GM04503 (cell line): ENCODE data around the gene RTN4R.
"Not testable (repeated sequence)": the region's sequence is repeated elsewhere in the genome, so short reads cannot be mapped to it uniquely, and the experiment has no call there.

Experiments
- DNase-seq: peaks from one replicate; pipeline ENCODE4 v3.0.0-alpha.2; 2012; ENCODE audit warnings: low read depth

RTN4R gene

GRCh38 chr22:20286784-20287423, 18.8 kb upstream of the RTN4R start:
- DNase-seq = not testable (repeated sequence)

- not testable (repeated sequence) for DNase-seq
Measured at GRCh38 chr22:20286312-20286660, 18.2 kb upstream of the RTN4R start.

GRCh38 chr22:20285473-20286311, 17.6 kb upstream of the RTN4R start:
- DNase-seq = not testable (repeated sequence)

GRCh38 chr22:20284471-20285086, 16.5 kb upstream of the RTN4R start:
- no peak for DNase-seq

- DNase-seq = no peak
Measured at GRCh38 chr22:20283674-20284066, 15.6 kb upstream of the RTN4R start.

GRCh38 chr22:20282901-20283673, 15.0 kb upstream of the RTN4R start:
- DNase-seq = no peak

- DNase-seq = no peak
Measured at GRCh38 chr22:20281891-20282290, 13.8 kb upstream of the RTN4R start.

GRCh38 chr22:20281473-20281872, 13.4 kb upstream of the RTN4R start:
- DNase-seq = not testable (repeated sequence)

GRCh38 chr22:20280866-20281265, 12.7 kb upstream of the RTN4R start:
- no peak for DNase-seq

- not testable (repeated sequence) for DNase-seq
Measured at GRCh38 chr22:20280163-20280562, 12.0 kb upstream of the RTN4R start.

GRCh38 chr22:20279662-20280134, 11.6 kb upstream of the RTN4R start:
- DNase-seq = no peak

GRCh38 chr22:20278726-20279490, 10.8 kb upstream of the RTN4R start:
- not testable (repeated sequence) for DNase-seq

- not testable (repeated sequence) for DNase-seq
Measured at GRCh38 chr22:20277936-20278635, 10.0 kb upstream of the RTN4R start.

GRCh38 chr22:20276468-20276867, 8.3 kb upstream of the RTN4R start:
- DNase-seq = no peak

GRCh38 chr22:20275836-20276235, 7.7 kb upstream of the RTN4R start:
- DNase-seq = no peak

GRCh38 chr22:20275325-20275724, 7.2 kb upstream of the RTN4R start:
- not testable (repeated sequence) for DNase-seq

- DNase-seq = not testable (repeated sequence)
Measured at GRCh38 chr22:20274374-20274773, 6.3 kb upstream of the RTN4R start.

GRCh38 chr22:20273758-20274181, 5.7 kb upstream of the RTN4R start:
- DNase-seq = no peak

- no peak for DNase-seq
Measured at GRCh38 chr22:20272700-20273099, 4.6 kb upstream of the RTN4R start.

- DNase-seq = no peak
Measured at GRCh38 chr22:20272174-20272573, 4.1 kb upstream of the RTN4R start.
